HG02763 (cell line): ENCODE results near the gene HSD11B1L.
"Not testable (repeated sequence)": the region's sequence is repeated elsewhere in the genome, so short reads cannot be mapped to it uniquely, and the experiment has no call there.

ENCODE experiments used
- ATAC-seq: cut with Tn5 transposase; IDR thresholded peaks from one replicate; pipeline ENCODE4 v1.9.1; 2021; ENCODE audit warnings: mild to moderate bottlenecking, moderate library complexity; ENCODE audit not compliant: unreplicated experiment

Gene HSD11B1L

DNA sequence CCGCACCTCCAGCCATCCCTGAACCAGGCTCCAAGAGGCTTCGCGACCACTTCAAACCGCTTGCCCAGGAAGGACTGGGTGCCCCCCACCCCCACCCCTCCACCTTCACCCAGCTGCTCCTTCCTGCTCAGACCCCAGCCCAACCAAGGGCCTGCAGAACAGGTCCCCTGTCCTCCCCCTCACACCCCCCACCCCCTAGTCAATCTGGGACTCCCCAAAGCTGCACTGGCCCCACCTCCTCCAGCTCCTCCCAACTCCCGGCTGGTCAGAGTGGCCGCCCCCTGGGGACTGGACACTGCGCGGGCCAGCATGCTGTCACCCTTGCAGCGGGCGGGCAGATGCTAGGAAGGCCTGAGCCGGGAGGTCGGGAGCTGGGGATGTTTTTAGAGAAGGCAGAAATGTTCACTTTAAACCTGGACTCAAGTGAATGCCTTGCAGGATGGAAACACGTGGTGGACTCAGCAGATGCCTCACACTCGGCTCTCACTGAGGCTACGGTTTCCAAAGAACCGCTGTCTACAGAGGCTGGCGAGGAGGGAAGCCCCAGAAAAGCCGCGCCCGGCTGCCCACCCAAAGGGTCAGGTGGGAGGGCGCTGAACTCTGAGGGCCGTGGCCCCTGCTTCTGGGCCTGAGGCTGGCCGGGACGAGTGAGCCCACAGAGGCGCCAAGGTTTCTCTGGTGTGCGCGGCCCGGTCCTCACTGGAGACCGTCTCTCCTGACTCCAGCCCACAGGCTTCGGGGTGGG, 17.2 kb downstream of the HSD11B1L start:
- ATAC-seq = no peak

DNA sequence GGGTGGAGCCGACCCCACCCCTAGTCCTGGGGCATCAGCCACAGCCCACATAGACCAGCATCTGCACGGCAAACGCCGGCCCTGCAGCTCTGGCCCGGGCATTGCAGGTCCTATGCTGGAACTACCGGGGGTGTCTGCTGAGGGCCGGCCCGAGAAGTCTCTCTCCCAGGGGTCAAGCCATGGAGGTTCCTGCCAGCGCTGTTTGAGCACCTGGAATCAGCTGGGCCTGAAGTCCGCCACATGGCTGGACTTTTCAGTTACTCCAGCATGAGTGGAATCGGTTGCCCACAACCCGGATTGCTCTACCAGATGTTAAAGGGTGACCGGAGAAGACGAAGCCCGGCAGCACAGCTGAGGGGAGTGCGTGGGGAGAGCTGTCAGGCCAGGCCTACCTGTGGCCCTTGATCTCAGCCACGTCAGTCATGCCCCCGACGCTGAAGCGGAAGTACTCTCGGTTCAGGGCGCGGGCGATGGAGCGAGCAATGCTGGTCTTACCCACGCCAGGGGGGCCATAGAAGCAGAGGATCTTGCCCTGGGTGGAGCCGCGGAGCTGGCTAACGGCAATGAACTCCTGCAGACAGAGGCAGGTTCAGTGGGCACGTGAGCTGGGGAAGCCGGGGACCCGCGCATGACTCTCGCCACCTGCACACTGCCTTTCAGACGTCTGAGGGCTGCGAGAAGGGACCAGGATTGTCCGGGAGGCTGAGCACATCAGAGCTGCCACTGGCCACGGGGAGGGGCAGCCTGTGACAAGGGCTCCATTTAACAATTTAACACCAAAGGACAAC, 18.0 kb downstream of the HSD11B1L start:
- ATAC-seq = no peak

DNA sequence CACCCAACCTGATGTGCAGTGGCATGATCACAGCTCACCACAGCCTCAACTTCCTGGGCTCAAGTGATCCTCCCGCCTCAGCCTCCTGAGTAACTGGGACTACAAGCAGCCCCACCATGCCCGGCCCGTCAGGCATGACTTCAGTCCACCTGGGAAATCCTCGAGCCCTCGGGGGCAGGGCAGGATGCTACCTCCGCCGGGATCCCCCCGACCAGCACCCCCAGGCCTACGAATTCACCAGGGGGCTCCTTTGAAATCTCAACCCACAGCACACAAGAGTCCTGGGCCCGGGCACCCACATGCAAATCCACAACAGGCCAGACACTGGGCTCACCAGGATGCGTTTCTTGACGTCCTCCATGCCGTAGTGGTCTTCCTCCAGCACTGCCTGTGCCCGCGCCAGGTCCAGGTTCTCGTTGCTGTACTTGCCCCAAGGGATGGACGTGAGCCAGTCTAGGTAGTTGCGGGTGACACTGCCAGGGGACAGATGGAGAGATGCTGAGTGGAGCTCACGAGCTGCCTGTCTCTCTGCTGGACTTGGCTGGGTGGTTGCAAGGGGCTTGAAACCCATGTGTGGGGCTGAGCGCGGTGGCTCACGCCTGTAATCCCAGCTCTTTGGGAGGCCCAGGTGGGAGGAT, 19.7 kb downstream of the HSD11B1L start:
- no peak for ATAC-seq

DNA sequence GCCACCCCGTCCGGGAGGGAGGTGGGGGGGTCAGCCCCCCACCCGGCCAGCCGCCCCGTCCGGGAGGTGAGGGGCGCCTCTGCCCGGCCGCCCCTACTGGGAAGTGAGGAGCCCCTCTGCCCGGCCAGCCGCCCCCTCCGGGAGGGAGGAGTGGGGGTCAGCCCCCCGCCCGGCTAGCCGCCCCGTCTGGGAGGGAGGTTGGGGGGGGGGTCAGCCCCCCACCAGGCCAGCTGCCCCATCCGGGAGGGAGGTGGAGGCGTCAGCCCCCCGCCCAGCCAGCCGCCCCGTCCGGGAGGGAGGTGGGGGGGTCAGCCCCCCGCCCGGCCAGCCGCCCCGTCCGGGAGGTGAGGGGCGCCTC, 21.2 kb downstream of the HSD11B1L start:
- not testable (repeated sequence) for ATAC-seq

DNA sequence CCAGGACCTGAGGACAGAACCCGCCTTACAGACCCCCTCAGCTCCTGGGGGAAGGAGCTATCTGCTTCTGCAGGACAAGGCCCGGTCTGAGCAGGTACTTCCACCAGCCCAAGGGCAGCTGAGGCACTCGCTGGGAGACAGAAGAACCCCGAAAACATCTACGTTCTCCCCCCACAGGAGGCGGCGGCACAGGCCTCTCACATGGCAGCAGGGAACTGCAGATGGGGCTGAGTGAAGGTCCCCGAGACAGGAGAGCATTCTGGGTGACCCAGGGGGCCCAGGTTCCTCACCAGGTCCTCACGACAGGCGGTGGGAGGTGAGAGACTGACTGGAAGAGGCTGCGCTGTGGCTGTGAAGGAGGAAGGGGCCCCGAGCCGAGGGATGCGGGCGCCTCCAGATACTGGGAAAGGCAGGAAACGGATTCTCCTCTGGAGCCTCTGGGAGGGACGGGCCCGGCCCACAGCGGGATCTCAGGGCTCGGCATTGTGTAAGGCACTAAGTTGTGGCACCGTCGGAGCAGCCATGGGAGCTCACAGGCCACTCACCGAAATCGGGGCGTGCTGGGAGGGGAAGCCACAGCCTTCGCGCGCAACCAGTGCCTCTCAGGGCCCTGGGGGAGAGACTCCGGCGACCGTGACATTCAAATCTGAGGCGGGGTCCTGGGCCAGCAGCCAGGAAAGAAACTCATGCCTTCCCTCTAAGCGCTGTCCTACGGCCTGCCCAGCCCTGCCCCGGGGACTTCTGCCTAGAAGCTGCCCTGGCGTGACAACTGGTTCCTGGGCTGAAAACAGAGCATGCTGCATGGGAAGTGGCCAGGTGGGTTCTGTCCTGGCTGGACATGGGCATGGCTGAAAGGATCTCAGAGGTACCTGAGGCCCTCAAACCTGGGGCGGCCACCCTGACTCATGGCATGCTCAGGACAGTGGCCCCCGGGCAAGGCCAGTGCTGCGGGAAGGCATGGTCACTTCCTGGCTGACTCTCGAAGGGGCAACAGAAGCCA, 23.3 kb downstream of the HSD11B1L start:
- no peak for ATAC-seq

DNA sequence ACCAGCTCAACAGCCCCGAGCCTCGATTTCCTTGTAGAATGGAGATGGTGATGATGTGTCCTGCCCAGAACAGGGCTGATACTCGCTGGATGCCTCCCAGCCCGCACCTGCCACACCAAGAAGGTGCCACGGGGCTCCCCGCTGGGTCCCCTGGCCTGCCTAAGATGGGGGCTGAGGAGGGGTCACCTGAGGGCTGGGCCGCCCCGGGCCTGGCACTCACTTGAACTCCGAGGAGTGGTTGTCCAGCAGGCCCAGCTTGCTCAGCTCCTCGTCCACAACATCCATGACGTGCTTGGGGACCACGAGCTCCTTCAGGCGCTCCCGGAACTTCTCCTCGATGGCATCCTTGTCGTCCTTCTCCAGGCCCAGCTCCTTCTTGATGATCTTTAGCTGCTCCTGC, 24.7 kb downstream of the HSD11B1L start:
- ATAC-seq = no peak

DNA sequence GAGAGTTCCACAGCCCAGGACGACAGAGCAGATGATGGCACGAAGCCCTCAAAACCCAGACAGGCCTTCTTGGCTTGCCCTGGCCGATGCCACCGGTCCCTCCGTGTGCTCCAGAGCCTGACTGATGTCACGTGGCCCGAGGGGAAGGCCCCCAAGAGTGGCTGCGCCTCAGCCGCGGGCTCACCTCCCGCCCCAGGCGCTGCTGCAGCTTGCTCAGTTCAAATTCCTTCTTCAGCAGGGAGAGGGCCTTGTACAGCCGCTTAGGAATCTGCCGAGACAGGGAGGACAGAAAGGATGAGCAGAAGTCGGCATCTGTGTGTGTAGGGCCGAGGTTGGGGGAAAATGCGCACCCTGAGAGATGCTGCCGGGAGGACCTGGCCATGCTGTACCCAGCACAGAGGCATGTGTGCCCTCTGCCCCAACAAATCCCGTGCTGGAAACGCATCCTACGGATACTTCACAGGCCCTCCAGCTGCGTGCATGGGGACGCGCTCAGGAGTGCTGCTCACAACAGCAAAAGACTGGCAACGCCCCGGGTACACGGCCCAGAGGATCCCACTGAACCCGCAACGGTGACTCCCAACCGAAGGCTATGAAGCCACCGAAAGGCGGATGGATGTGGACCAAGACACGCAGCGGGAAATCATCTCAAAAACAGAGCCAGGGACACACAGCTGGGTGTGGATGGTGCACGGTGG, 26.2 kb downstream of the HSD11B1L start:
- no peak for ATAC-seq

DNA sequence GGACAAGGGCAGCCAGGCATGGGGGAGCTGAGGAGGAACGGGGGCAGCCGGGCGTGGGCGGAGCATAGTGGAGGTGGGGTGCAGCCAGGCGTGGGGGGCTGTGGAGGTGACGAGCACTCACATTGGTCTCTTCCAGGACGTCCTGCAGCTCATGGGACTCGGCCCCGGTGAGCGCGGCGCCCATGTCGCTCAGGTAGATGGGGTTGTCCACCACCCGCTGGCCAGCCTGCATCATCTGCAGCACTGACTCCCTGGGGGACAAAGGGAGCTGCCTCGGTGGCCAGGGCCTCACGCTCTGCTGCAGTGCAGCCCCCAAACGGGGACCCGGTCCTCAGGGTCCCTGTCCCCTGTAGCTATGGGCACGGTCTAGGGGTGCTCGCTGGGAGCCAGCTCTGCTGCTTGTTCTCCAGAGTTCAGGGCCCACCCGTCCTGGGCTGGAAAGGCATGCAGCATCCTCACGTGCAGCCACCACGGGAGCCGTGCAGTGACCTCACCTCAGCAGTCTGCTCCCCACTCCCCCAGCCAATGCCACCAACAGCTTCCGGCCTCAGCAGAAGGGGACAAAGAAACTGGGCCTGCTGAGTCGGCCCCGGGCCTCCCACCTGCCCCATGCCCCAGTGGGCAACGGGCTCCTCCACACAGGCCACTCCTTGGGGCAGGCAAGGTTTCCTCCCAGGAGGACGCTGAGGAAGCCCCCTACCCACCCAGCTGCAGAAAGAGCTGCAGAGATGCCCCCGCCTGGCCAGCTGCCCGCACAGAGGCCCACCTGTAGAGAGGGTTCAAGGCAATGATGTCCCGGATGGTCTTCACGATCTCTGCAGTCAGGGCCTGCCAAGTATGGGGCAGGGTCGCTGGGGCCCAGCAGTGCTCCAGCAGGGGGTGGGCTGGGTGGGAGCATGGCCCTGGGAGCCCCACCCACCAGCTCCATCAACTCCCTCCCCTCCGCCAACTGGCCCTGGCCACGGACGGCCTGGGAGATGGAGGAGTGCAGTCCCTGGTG, 27.0 kb downstream of the HSD11B1L start:
- ATAC-seq = no peak

DNA sequence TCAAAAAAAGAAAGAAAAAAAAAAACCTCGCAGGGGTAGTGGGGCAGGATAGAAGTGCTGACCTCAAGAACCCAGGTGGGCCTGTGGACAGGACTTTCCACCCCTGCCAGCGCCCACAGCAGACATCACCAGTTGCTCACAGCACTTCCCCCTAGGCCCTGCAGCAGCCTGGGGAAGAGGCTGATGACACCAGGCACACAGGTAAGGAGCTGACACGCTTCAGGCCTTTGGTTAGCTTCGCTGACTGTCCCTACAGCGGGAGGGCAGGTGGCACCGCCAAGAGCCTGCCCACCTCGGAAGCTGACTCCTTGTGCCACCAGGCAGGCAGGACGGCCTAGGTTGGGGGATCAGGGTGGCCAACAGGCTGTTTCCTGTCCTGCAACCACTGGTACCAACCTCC, 30.2 kb downstream of the HSD11B1L start:
- ATAC-seq = no peak

DNA sequence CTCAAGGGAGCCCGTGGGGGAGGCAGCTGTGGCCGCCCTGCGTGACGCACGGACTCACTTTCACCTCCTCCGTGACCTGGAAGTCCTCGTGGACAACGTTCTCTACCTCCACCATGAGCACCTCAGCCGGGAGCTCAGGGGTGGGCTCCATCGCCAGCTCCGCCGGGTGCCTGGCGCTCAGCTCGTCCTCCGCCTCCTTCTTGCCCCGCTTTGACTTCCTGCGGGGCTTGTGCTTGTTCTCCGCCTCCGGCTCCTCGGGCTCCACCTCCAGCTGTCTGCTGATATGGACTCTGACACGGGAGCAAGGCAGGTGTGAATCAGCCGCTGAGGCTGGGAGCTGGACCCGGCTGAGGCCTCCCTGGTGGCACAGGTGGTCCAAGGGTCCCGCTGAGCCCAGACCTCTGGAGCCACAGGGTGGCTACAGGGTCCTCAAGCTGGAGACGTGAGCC, 30.9 kb downstream of the HSD11B1L start:
- ATAC-seq = no peak

DNA sequence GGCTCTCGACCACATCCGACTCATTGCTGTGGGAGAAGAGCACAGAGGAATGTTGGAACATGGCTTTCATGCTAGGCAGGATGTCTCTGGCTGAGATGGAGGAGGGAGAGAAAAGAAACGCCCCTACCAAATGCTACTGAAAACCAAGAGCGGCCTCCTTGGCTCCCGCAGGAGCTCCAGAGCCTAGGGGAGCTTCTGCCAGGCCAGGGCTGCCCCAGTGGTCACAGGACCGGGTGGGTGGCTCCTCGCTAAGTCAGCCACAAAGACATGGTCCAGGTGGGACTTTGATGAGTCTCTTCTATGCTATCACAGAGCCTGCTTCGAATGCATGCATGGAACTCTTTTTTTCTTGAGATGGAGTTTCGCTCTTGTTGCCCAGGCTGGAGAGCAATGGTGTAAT, 32.4 kb downstream of the HSD11B1L start:
- no peak for ATAC-seq

DNA sequence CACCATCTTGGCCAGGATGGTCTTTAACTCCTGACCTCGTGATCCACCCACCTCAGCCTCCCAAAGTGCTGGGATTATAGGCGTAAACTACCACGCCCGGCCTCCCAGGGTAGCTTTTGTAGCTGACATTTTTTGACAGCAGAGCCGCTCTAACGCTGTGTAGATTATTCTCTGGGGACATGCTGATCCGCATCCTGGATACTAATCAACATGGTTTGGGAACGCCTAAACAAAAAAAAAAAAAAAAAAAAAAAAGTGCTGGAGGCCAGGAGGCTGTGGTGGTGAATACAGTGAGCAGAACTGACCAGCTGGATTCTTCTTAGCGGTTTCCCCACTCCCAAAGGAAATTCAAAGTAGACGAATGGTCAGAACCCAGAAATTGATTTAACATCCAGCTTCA, 34.0 kb downstream of the HSD11B1L start:
- no peak for ATAC-seq

DNA sequence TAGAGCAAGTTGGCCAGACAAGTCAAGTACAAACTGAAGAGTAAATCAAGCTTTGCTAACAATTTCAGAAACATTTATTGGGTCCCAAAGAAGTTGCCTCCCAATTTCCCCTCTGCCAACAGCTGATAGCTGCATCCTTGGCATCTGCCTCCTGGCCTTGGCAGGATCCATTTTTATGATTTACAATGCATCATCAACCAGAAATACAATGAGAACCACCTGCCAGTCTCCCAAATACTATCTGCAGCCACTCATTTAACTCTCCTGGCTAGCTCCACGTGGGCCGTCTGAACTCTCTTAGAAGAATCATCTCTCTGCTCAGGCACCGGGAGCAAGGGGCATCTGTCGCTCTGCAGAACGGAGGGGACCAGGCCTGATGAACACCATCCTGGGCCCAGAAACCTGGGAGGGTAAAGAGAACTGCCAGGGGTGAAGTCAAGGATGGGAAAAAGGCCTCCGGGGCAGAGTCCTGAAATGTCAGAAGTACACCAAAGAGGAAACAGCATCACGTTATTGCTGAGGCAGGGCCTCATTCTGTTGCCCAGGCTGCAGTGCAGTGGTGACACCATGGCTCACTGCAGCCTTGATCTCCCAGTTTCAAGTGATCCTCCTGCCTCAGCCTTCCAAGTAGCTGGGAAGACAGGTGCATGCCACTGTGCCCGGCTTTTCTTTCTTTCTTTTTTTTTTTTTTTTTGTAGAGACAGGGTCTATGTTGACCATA, 36.5 kb downstream of the HSD11B1L start:
- no peak for ATAC-seq

DNA sequence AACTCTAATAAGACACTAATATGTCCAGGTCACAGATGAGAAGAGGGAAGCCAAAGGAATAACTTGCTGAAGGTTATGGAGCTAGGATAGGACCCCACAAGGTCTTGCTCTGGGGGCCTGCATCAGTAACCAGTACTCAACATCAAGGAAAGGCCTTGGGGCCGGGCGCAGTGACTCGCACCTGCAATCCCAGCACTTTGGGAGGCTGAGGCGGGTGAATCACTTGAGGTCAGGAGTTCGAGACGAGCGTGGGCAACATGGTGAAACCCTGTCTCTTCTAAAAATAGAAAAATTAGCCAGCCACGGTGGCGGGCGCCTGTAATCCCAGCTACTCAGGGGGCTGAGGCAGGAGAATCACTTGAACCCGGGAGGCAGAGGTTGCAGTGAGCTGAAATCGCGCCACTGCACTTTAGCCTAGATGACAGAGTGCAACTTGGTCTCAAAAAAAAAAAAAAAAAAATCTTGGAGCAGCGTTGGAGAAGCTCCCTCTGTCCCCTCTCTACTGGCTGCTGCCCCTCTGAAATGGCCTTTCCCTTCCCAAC, 37.3 kb downstream of the HSD11B1L start:
- no peak for ATAC-seq

DNA sequence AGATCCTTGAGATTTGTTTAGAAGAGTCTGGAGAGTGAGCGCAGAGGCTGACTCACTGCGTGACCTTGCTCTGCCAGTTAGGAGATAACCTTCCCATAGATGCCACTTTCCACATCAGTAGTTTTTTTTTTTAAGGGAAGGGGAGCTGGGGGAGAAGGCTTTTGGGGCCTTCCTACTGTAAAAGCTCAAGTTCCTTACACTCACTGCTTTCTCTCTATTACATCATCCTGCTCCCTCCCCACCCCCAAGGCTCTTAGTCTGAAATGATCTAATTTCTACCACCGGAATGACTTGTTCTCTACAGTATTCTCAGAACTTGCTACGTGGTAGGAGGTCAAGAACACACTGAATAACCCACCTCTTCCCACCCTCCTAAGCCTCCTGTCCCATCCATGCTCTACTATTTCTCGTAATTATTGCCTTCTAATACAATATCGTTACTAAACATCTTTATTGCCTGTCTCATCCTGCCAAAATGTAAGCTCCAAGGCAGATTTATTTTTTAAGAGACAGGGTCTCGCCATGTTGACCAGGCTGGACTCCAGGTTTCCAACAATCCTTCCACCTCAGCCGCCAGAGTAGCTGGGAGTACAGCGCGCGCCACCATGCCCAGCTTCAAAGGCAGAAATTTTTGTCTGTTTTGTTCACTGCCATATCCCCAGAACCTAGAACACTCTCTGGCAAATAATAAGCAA, 37.9 kb downstream of the HSD11B1L start:
- no peak for ATAC-seq

DNA sequence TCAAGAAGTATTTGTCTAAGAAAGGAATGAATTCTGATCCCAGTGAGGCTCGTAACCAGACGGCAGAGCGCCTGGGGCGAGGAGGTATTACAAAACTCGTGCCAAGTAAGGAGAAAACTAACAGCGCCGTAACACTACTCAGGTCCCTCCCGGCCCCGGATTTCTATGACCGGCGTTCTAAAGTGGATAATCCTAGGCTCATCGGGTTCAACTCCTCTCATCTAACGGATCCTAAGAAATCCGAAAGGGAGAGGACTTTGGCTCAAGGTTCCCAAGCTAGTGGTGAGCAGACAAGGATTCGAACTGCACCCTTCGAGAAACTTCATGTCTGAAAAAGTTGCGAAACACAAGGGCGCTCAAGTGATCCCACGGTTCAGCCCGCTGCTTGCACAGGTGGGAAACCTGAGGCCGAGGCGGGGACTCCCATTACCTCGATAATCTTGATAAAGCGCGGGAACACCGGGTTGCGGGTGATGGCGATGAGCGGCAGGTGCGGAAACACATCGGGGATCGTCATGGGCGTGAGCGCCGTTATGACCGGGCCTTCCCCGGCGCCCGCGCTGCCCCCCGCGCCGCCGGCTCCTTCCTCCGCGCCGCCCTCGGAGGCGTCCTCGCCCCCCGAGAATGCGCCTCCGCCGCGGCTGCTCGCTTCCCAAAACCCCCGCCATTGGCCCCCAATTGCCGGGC, 38.6 kb downstream of the HSD11B1L start:
- no peak for ATAC-seq
